Activated CD8-positive, alpha-beta memory T cell treated with anti-CD3 and anti-CD28 coated beads for 1 hour (primary cell): ENCODE results near the gene OR5K2.

Source experiments
- DNase-seq, 2 donors: peaks; one replicate each; pipeline ENCODE4 v3.0.0-alpha.2; 2020; ENCODE audit warnings: low read depth in 1 of 2; ENCODE audit errors: extremely low read depth in 1 of 2

Gene OR5K2

DNA sequence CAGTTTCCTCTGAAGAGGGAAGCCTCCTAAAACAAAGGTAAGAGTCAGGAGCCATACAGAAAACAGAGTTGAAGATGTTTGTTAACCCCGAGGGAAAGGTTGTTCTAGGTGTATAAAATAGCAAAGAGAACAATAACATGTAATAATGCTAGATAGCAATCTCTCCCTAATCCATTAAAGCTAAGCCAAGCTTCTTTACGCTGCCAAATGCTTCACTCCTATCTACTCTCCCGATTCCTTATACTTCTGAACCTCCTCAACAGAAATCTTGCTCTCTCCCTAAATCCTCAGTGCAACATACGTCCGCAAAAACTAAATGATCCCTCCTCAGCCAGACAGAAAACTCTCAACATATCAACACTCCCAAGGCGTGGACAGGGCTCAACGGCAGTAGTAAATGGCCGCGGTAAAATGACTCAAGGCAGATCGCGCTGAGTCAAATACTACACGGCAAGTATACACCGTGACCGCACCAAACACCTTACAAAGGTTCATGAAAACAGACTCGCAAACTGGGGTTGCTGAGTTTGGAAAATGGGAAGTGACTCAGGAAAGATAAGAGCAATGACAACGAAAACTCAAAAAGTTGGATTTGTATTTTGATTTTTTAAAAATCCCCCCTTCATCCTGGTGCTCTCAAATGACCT, 24.5 kb downstream of the OR5K2 start:
- DNase-seq: peak in 1 of 2 donors; percentile 16

- DNase-seq: peak; percentile 79 to 91
Measured at GRCh38 chr3:98522544-98523281, 25.2 kb downstream of the OR5K2 start, which contains the start of gene CLDND1. Gene CLDND1, minus strand, starts transcription at chr3:98522902. Its CDS starts 1,478 bp downstream, at chr3:98521424.

DNA sequence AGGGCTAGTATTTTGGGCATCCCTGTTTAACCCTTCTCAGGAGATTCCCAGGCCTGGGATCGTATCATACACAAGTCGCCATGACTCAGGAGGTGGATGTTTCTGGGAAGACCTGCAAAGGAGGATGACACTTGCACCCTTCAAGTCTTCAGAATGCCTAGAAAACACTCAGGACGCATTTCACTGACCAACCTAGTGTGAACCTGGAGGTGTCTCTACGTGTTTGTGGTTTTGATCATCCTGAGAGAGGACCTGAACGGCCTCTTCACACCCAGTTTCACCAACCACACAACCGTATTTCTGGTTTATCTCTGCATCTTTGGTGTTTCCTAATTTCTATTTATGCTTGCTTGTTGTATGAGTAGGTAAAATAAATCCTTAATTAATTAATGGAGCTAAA, 28.0 kb downstream of the OR5K2 start:
- DNase-seq: no peak

GRCh38 chr3:98528474-98529346, 31.2 kb downstream of the OR5K2 start:
- no peak for DNase-seq

- DNase-seq: no peak
Measured at GRCh38 chr3:98529856-98530459, 32.5 kb downstream of the OR5K2 start.

GRCh38 chr3:98530676-98531075, 33.2 kb downstream of the OR5K2 start:
- no peak for DNase-seq

DNA sequence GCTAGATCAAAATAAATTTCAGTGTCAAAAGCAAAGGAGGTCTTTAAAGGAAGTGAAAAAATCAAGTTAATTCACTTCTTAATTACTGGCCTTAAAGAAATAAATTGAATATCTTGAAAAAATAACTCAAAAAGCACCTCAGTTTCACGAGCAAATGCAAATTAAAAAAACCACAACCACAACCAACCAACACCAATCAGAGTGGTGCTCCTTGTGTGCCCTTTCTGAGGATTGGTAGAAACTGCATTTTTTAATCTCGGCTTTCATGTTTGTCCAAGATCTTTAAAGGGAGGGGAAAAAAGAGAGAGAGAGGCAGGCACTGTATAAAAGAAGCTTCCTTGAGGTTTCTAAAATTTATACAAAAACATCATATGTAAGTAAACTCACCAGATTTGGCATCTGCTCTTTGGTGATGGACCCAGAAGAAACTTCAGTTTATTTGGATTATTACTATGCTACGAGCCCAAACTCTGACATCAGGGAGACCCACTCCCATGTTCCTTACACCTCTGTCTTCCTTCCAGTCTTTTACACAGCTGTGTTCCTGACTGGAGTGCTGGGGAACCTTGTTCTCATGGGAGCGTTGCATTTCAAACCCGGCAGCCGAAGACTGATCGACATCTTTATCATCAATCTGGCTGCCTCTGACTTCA, 34.3 kb downstream of the OR5K2 start, which contains the start of gene GPR15:
TSS of gene GPR15 (plus strand) at position 357 of the 653 bp plus-strand sequence. CDS start at position 413, 56 bp downstream.
- no peak for DNase-seq

DNA sequence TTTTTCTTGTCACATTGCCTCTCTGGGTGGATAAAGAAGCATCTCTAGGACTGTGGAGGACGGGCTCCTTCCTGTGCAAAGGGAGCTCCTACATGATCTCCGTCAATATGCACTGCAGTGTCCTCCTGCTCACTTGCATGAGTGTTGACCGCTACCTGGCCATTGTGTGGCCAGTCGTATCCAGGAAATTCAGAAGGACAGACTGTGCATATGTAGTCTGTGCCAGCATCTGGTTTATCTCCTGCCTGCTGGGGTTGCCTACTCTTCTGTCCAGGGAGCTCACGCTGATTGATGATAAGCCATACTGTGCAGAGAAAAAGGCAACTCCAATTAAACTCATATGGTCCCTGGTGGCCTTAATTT, 34.8 kb downstream of the OR5K2 start:
- no peak for DNase-seq

GRCh38 chr3:98532709-98533571, 35.5 kb downstream of the OR5K2 start:
- DNase-seq: no peak

DNA sequence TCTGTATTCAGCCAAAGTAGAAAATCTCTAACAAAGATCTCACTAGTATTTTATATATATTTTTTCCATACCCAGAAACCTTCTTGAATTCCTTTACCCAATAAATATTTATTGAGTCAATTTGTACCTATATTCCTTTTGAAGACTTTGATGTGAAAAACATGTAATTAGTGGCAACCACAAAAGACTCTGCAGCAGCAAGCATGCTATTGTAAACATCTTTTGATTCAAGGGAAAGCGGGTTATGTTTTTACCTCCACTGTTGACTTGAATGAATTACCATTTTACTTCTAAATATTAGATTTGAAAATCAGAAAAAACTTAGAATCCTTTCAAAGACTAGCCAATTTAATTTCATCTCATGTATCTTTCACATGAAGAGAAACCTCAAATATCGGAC, 36.7 kb downstream of the OR5K2 start:
- DNase-seq: no peak

DNA sequence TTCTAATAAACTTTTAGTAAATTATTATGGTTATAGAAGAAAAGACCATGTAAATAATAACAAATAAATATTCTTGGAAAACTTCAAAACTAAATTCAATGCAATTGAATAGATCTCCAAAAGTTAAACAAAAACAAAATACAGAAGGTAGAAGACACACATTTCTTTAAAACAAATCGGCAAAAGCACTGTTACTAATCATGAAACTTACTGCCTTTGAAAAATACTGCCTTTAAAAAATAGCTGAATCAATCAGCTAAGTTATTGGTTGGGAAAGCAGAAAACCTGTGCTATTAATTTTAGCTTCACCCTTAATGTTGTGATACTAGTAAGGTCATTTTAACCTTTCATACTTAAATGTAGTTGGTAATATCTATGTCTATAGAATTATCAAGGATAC, 37.3 kb downstream of the OR5K2 start:
- no peak for DNase-seq

- DNase-seq: no peak
Measured at GRCh38 chr3:98536456-98537017, 39.1 kb downstream of the OR5K2 start.

GRCh38 chr3:98540346-98540745, 42.9 kb downstream of the OR5K2 start:
- no peak for DNase-seq

- DNase-seq: no peak
Measured at GRCh38 chr3:98541695-98542094, 44.2 kb downstream of the OR5K2 start.

- DNase-seq: no peak
Measured at GRCh38 chr3:98542623-98543022, 45.1 kb downstream of the OR5K2 start.

- no peak for DNase-seq
Measured at GRCh38 chr3:98545940-98546339, 48.5 kb downstream of the OR5K2 start.
